Measurements from ENCODE around the gene CHRNA4.

Gene CHRNA4

GRCh38 chr20:63363013-63363957 is 2.1 kb upstream of the CHRNA4 start:
- DNase-seq (ENCODE audit: low read depth): no peak

DNA sequence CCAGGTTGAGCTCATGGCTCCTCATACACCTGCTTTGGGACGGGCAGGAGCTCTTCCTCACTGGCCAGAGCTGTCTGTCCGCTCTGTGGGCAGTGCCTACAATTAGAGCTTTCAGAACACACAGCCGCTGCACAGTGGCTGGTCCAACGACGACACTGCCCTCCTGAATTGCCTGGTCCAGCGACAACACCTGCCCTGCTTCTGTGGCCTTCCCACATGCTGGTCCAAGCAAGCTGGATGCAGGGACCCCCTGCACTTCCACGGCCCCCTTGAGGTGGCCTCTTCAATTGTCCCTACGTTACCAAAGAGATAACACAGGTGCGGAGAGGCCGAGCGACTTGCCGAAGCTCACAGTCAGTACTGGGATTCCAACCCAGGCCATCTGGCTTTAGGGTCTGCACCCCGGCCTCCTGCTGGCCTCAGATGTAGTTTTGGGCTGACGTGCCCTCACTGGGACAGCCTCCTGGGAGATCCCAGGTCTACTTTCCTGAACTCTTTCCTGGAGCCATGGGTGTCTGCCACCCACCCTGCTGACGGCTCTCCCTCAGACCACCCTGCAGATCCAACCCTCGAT is 1.4 kb upstream of the CHRNA4 start:
- no peak for DNase-seq (ENCODE audit: low read depth)

DNA sequence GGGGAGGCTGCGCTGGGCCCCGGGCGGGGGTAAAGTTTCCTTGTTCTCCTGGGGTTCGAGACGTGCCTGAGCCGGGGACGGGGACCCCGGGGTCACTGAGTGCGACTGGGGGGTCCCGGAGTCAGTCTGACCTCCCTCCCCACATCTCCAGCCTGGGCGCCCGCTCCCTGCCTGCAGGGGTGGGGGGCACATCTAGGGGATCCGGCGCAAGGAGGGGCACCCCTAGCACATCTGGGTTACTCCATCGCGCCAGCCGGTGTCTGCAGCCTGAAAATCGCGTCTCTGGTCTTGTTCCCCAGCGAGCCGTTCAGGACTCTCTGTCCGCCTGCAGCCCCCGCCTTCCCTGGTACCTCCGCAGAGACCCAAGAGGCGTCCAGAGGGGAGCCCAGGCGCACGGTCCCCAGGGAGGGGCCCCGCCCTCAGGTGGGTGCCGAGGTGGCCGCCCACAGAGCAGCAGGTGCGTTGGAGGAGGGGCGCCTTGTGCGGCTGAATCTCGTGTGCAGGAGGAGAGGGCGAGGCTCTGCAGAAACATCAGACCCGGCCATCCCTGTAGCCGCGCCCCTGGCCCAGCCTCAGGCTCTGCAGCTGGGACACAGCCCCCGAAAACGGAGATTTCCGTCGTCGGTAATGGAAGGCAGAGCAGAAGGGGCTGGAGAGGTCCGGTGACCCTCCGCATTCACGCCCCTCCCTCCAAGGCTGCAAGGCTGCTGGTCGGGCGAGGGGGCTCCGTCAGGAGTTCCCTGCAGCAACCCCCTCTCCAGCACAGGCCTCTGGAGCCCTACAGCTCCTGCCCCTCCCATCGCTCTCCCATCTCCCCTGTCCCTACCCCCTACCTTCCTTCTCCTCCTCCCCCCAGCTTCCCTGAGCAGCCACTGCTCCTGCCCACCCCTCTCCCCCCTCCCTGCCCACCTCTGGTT is 628 bp upstream of the CHRNA4 start:
- no peak for DNase-seq (ENCODE audit: low read depth)

GRCh38 chr20:63359937-63360849 is 956 bp downstream of the CHRNA4 start:
- no peak for DNase-seq (ENCODE audit: low read depth)

DNA sequence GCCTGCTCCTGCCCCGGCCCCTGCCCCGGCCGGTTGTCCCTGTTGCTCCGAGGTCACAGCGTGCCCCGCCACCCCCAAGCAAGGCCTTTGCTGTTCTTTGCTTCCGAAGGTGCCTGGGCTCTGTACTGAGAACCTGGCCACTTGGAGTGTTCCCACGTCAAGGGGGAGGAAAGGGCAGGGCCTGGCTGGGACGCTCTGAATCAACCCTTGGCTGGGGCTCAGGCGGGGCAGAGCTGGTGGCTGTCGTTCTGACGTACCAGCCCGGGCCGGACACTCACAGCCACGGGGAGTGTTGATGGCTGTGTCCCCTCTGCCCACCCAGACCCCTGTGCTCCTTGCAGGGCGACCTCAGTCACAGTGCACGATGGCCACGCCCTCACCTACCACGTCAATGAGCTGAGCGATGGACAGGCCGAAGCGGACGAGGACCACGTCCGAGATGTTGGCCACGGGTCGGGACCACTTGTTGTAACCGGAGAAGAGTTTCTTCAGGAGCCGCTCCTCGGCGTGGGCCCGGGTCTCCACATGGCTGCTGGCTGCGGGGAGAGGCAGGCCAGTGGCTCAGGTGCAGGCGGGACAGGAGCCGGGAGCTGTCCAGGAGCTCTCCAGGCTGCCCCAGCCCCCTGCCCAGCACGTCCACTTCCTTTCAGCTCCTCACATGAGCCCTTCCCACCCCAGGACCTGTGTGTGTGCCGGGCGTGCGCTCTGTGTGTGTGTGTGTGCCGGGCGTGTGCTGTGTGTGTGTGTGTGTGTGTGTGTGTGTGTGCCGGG is 1.8 kb downstream of the CHRNA4 start:
- DNase-seq (ENCODE audit: low read depth): no peak

GRCh38 chr20:63357921-63358905 is 2.9 kb downstream of the CHRNA4 start:
- DNase-seq (ENCODE audit: low read depth): no peak

DNA sequence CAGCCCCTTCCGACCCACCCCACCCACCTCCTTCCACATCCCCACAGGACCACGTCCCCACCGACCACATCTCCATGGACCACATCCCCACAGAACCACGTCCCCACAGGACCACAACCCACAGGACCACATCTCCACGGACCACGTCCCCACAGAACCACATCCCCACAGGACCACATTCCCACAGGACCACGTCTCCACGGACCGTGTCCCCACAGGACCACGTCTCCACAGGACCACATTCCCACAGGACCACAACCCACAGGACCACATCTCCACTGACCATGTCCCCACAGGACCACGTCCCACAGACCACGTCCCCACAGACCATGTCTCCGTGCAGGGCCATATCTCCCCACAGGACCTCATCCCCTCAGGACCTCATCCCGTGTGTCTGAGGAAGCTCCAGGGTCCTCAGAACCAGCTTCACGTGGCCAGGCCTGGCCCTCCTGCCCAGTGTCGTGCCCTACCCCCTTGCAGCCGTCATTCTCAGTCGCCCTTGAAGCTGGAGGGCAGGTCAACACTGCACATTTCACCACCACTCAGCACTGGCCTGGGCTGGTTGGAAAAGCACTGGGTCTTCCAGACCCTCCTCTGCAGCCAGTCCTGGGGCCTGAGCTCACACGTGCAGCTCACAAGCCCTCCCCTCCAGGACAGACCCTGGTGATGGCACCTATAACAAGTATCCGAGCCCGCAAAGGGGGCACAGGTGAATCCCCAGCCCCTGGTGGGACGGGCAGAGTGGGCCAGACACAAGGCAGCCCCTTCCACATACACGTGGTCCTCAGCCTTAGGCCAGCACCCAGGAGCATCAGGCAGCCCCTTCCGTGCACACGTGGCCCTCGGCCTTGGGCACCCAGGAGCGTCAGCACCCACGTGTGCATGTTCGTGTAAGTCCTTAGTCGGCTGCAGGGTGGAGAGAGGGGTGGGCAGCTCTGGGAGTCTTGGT is 3.9 kb downstream of the CHRNA4 start:
- DNase-seq (ENCODE audit: low read depth): no peak

- DNase-seq (ENCODE audit: low read depth): no peak
Observed at GRCh38 chr20:63356511-63356910, 4.6 kb downstream of the CHRNA4 start.

DNA sequence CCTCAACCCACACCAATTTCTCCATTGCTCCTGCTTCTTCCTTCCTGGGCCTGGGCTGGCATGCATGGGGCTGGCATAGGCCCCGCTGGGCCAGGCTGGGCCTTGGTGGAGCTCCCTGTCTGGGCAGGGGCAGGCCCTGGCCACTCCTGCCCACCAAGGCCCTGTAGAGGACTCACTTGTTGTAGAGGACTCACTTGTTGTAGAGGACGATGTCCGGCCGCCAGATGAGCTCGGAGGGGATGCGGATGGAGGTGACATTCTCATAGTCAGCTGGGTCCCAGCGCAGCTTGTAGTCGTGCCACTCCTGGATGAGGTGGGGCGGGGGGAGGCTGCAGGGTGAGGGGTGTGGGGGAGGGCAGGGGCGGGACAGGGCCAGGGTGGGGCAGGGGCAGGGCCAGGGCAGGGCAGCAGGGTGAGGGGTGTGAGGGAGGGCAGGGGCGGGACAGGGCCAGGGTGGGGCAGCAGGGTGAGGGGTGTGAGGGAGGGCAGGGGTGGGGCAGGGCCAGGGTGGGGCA is 5.3 kb downstream of the CHRNA4 start:
- no peak for DNase-seq (ENCODE audit: low read depth)

GRCh38 chr20:63354636-63355350 is 6.4 kb downstream of the CHRNA4 start:
- DNase-seq (ENCODE audit: low read depth): no peak

DNA sequence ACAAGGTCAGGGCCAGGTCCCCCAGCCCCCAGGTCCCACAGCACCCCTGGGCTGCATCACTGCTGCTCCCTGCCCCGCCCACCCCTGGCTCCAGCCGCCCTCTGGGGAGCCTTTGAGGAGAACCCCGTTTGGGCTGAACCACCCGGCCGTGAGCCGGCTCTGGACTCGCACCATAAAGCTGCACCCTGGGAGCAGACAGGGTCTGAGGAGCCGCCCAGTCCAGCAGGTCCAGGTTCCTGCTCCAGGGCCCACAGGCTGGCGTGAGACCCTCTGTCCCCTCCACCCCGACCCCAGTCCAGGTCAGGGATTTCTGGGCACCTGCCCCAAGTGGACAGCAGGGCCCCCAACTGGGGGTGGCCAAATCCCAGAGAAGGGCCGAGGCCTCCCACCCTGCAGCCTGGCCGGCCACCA is 8.3 kb downstream of the CHRNA4 start:
- no peak for DNase-seq (ENCODE audit: low read depth)

- DNase-seq (ENCODE audit: low read depth): no peak
Observed at GRCh38 chr20:63351811-63352591, 9.1 kb downstream of the CHRNA4 start.

- DNase-seq (ENCODE audit: low read depth): no peak
Observed at GRCh38 chr20:63351326-63351700, 9.8 kb downstream of the CHRNA4 start.

DNA sequence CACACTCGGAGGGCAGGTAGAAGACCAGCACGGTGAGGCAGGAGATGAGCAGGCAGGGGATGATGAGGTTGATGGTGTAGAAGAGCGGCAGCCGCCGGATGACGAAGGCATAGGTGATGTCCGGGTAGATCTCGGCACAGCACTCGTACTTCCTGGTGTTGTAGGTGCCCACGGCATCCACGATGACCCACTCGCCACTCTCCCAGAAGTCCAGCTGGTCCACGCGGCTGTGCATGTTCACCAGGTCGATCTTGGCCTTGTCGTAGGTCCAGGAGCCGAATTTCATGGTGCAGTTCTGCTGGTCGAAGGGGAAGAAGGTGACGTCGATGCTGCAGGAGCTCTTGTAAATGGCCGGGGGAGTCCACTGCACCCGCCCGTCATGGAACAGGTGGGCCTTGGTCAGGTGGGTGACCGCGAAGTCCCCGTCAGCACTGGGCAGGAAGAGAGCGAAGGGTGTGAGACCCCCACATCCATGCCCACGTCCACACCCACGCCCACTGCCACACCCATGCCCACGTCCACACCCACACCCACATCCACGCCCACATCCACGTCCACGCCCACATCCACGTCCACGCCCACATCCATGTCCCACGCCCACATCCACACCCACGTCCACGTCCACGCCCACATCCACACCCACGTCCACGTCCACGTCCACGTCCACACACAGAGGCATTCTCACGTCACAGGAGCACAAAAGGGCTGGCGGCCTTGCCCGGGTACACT is 10.4 kb downstream of the CHRNA4 start:
- DNase-seq (ENCODE audit: low read depth): no peak

DNA sequence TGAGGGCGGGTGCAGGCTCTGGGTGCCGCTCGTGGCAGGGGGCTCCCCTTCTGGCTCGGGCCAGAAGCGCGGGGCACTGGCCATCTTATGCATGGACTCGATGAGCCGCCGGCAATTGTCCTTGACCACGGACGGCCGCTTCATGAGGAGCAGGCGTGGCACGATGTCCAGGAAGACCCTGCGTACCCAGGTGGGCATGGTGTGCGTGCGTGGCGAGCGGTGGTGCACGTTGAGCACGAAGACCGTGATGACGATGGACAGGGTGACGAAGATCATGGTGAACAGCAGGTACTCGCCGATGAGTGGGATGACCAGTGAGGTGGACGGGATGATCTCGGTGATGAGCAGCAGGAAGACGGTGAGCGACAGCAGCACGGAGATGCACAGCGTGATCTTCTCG is 11.0 kb downstream of the CHRNA4 start:
- DNase-seq (ENCODE audit: low read depth): no peak

DNA sequence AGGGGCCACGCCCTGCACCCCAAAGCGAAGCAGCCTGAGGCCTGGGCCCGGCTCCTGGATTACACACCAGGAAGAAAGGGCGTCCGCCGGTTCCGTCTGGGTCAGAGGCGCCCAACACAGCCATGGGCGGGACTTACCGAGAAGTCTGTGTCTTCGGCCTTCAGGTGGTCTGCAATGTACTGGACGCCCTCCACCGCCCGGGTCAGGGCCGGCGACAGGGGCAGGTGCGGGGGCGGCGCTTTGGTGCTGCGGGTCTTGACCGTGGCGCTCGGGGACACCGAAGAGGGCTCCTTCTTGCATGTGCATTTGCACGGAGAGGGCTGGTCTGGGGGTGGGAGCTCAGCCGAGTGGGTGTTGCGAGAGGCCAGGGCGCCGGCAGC is 11.6 kb downstream of the CHRNA4 start:
- no peak for DNase-seq (ENCODE audit: low read depth)

All from activated T-cell treated with anti-CD3 and anti-CD28 coated beads for 1 hour (primary cell).